Gastroesophageal sphincter (tissue), 3 donors: ENCODE measurements around the gene CLCA1.

Experiments
- CTCF ChIP-seq, 4 experiments: fragments of 200-600 bp in 2 of 4; fragments of 450-650 bp in 2 of 4; sonication (generic) in 1 of 4; IDR thresholded peaks; one replicate each; pipeline ENCODE4 v1.5.1; 2017 to 2019; ENCODE audit warnings: antibody characterized with exemption in 4 of 4, mild to moderate bottlenecking in 2 of 4, moderate library complexity in 2 of 4
- POLR2A ChIP-seq, 2 donors: fragments of 450-650 bp; IDR thresholded peaks; one replicate each; pipeline ENCODE4 v1.6.1; 2017; ENCODE audit warnings: antibody characterized with exemption in 2 of 2, mild to moderate bottlenecking in 2 of 2, moderate library complexity in 1 of 2

- TF ChIP-seq POLR2A (IDR thresholded peaks at IDR 0.05): no peak
- TF ChIP-seq CTCF (IDR thresholded peaks at IDR 0.05): no peak
These were observed 69.4 kb downstream of the CLCA1 start for GRCh38 chr1:86537928-86538695.
